GM18951 (cell line): Measurements from ENCODE around the gene NFKBIL1.
A peak's percentile ranks its signal among the peaks of the same experiment; 100 is the strongest.

Experiments used
- POLR2A ChIP-seq: IDR thresholded peaks from 4 replicates; pipeline ENCODE4 v1.6.1; 2011; ENCODE audit warnings: mild to moderate bottlenecking; ENCODE audit not compliant: insufficient read length, insufficient read depth; ENCODE audit errors: extremely low read depth
- in situ Hi-C: fragments of 300-500 bp; cut with MboI; formaldehyde crosslinking; loops from one replicate; pipeline ENCODE4 v1.12.0; 2022; ENCODE audit warnings: low sequenced_read_pairs, mixed read lengths, inconsistent platforms; ENCODE audit not compliant: unreplicated experiment

The NFKBIL1 gene

DNA sequence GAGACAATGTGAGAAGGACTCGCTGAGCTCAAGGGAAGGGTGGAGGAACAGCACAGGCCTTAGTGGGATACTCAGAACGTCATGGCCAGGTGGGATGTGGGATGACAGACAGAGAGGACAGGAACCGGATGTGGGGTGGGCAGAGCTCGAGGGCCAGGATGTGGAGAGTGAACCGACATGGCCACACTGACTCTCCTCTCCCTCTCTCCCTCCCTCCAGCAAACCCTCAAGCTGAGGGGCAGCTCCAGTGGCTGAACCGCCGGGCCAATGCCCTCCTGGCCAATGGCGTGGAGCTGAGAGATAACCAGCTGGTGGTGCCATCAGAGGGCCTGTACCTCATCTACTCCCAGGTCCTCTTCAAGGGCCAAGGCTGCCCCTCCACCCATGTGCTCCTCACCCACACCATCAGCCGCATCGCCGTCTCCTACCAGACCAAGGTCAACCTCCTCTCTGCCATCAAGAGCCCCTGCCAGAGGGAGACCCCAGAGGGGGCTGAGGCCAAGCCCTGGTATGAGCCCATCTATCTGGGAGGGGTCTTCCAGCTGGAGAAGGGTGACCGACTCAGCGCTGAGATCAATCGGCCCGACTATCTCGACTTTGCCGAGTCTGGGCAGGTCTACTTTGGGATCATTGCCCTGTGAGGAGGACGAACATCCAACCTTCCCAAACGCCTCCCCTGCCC lies 29.6 kb downstream of the NFKBIL1 start:
- peak; percentile 62 for TF ChIP-seq POLR2A
- in situ Hi-C loops = no loop called here

DNA sequence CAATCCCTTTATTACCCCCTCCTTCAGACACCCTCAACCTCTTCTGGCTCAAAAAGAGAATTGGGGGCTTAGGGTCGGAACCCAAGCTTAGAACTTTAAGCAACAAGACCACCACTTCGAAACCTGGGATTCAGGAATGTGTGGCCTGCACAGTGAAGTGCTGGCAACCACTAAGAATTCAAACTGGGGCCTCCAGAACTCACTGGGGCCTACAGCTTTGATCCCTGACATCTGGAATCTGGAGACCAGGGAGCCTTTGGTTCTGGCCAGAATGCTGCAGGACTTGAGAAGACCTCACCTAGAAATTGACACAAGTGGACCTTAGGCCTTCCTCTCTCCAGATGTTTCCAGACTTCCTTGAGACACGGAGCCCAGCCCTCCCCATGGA lies 30.2 kb downstream of the NFKBIL1 start:
- TF ChIP-seq POLR2A = no peak
- in situ Hi-C loops = no loop called here

DNA sequence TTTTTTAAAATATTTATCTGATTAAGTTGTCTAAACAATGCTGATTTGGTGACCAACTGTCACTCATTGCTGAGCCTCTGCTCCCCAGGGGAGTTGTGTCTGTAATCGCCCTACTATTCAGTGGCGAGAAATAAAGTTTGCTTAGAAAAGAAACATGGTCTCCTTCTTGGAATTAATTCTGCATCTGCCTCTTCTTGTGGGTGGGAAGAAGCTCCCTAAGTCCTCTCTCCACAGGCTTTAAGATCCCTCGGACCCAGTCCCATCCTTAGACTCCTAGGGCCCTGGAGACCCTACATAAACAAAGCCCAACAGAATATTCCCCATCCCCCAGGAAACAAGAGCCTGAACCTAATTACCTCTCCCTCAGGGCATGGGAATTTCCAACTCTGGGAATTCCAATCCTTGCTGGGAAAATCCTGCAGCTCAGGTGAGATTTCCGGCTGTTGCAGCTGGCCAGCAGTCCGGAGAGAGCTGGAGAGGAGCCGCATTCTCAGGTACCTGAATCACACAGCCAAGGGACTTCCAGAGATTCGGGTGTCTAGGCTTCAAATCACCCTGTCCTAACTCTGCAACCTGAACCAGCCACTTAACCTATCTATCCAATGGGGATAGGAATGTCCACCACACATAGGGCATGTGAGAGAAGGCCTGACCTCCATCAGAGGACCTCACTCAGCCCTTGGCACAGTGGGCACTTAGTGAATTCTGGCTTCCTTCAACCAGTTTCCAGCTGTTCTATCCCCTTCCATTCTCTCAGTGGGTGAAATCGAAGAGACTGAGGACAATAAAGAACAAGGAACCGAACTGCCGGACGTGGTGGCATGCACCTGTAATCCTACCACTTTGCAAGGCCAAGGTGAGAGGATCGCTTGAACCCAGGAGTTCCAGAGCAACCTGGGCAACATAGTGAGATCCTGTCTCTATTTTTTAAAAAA lies 31.0 kb downstream of the NFKBIL1 start:
- TF ChIP-seq POLR2A = peak; percentile 27
- in situ Hi-C loops = no loop called here

DNA sequence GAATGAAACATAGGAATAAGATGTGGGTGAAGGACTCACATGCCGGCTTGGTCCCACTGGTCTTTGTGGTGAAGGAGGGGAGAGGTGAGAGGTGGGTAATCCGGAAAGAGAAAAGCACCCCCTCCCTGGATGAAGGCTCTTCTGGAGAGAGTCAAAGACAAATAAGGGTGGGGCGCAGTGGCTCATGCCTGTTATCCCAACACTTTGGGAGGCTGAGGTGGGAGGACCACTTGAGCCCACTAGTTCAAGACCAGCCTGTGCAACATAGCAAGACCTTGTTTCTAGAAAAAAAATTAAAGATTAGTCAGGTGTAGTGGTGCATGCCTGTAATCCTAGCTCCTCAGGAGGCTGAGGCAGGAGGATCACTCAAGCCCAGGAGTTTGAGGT lies 31.7 kb downstream of the NFKBIL1 start:
- TF ChIP-seq POLR2A = no peak
- in situ Hi-C loops = no loop called here

DNA sequence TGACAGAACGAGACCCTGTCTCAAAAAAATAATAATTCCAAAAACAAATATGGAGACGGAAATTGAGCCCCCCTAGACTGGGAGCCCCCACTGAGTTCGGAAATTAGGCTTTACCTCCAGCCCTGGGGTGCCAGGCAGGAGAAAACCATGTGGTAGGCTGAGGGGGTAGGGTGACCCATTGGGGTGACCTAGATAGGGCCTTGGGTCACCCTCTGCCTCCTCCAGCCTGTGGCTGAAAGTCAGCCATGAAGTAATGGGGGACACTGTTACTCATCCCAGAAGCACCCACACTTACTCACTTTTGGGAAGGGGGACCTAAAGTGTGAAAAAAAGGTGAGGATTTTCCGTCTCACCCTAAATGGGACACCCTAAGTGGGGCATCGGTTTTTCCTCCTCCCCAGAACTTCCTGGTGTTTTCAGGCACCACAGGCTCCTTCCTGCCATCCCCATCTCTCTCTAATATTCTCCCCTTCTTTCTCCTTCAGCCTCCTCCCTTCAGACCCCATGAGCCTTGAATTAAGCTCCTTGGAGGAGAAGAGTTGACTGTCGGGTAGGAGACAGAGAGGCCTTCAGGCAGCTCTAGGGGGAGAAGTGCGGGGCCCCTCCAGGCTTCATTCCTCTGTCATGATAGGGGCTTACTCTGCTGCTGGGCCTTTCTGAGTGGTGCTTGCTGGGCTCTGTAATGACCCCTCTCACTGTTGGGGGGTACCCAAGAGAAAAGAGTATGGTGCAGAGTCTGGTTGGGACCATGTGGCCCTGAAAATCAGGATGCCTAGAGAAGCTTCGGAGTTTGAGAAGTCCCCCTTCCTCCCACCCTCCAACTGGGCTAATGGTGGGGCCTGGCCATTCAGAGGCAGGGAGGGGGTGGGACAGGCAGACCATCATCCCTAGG lies 32.4 kb downstream of the NFKBIL1 start:
- in situ Hi-C loops = no loop called here
- peak; percentile 37 for TF ChIP-seq POLR2A

DNA sequence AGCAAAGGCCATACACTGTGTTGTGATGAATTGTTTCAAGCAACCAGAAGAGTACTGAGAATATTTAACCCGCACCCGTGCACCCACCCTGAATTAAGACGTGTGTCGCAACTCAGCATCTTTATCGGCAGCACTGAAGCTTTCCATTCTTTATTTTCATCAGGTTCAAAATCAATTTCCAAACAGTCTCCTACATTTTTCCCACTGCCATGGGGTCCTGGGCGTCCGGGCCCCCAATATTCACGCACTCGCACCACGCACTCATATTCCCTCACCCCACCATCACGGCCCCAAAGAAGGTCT lies 33.0 kb downstream of the NFKBIL1 start:
- in situ Hi-C loops = no loop called here
- no peak for TF ChIP-seq POLR2A

DNA sequence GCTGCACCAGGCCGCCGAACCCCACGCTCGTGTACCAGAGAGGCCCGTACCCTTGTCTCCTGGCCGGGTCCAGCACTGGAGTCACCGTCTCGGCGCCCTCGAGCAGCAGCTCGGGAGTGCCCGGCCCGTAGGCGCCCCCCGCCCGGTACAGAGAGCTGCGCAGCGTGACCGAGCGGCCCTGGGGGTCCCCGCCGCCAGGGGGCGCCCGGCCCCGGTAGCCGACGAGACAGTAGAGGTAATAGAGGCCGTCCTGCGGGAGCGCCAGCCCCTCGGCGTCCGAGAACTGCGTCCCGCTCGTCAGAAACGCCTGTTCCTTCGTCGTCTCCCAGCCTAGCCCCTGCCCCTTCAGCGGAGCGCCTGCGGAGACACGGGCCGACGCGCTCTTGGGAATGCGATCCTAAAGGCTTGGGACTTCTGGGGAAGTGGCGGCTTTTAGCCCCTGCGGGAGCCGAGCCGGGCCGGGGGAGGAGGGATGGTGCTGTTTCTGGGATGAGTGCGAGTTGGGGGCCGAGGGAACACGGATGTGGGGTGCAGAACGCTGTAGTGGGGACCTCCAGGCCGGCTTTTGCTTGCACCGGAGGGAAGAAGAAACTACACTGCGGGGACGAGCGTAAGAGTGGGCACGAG lies 33.5 kb downstream of the NFKBIL1 start:
- in situ Hi-C loops = no loop called here
- TF ChIP-seq POLR2A = peak; percentile 64

DNA sequence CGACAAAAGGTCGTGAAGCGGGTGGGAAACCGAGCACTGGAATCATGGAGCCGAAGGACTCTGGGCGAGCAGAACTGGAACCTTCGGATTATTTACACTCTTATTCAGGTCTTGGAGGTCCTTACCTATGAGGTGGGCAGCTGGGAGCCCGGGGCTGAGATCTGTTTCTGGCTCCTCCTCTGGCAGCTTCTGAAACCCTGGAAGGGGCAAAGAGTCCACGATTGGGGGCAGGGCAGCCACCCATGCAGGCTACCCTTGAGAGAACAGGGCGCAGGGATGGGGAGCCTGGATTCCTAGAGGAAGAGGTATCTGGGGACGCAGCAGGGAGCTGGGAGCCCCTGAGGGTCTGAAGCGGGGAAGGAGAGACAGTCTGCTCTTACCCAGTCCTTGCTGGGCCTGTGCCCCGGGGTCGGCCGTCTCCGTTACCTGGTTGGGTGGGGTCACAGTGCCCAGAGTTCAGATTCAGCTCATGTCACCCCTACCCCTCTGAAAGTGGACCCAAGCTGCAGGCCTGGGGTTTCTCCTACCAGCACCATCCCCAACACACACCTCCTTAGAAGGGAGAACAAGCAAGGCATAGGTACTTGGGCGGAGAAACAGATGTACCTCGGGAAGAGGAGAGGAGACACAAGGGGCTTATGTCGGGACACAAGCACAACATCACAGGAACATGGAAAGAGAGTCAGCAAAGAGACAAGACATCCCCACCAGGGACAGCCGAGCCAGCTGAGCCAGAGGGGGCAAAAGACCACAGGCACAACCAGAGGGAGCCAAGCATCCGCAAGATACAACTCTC lies 34.2 kb downstream of the NFKBIL1 start:
- TF ChIP-seq POLR2A = no peak
- in situ Hi-C loops = no loop called here

DNA sequence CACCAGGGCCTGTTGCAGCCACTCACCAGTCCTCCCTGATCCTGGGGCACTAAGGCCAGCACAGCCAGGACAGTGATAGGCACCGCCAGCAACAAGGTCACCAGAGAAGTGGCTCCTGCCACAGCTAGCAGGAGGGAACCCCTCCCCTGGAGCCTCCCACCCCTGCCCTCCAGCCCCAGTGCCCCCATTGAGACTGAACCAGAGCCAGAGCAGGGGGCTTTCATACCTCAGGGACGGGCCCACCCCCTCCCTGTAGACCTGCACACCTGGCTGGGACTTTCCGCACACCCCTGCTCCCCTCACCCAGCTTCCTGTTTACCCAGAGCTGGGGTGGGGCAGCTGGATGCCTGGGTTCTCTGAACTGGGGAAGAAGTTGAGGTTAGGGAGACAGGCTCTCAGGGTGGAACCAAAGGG lies 34.8 kb downstream of the NFKBIL1 start, which contains the start of gene LTB:
Gene LTB, minus strand, starts transcription at position 195 of the 414 bp plus-strand sequence. Its CDS starts 7 bp downstream, at position 188.
- TF ChIP-seq POLR2A = peak; percentile 48
- in situ Hi-C loops = no loop called here

DNA sequence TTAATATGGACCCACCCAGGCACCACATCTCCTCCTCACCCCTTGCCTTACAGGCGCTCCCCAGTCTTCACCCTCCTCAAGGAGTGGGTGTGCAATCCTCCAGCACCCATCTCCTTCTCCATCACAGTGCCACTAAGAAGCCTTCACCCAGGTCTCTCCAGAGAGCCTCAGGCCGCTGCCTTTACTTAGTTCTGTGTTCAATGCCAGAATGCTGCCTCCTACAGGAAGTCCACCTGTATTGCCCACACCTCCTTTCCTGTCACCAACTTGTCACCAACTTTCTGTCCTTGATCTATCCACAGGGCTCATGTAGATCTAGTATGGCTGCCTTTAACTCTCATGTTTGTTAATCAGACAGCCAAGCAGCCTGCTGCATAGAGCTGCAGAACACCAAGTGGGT lies 38.1 kb downstream of the NFKBIL1 start:
- no peak for TF ChIP-seq POLR2A
- in situ Hi-C loops = no loop called here

DNA sequence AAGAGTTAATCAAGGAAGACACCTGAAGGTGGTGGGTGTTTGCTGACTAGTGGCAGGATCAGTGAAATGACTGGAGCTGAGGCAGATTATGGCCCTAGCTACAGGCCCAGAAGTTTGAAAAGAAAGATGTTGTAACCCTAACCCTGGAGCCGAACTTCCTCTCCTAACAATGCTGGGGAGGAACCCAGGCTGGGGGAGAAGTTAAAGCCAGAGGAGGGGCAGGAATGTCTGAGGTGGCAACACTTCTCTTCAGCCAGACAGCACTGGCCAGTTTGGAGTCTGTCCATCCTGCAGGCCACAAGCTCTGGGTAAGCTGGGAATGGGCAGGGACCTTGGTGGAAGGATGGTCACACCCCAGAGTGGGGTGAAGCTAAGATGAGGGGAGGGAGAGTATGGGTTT lies 38.6 kb downstream of the NFKBIL1 start, which contains the start of gene LST1:
Gene LST1, plus strand, starts transcription at position 270 of the 400 bp plus-strand sequence. CDS start 1,023 bp downstream, outside the sequence.
- no peak for TF ChIP-seq POLR2A
- in situ Hi-C loops = no loop called here
